ENCODE data around the gene RASSF5. TPM values are rescaled to one million over a fixed set of nuclear protein-coding genes. Genes with fewer than 3 reads are reported as not detected.
A peak's percentile ranks its signal among the peaks of the same experiment; 100 is the strongest.

Gene RASSF5
- total and polyA plus RNA-seq, 9 of the 15 experiments (the other 6 are each of a cell fraction or from before 2014, with no cell fraction given), result 6.1 to 41.0 (median 25.2) TPM

DNA sequence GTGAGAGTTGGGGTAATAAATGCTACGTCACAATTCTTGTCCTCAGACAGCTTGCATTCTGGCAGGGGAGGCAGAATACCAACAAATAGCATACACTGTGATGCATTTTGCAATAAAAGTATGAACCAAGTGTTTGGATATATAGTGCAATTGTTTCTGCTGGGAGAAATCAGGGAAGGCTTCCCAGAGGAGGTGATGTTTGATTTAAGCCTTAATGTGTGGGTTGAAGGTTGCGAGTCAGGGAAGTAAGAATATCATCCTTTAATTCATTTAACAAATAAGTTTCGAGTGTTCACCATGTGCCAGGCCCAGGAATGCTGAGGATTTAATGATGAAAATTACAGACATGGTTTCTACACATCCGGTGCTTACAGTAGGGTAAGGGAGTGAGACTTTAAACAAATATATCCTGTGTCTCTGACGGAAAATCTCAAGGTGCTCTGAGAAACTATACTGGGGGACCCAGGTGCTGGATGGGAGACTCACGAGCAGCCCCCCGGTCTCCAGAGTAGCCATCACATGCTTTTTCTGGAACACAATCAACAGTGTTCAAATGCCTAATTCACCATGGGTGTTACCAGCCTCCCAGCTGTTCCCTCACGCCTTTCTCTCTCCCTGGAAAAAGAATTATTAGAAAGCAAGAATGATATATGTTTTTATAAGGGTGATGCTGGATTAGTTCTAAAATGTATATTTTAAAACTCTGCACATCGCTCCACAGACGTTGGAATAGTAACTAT, 31.7 kb downstream of the RASSF5 start (continued):
- TF ChIP-seq, protein P1, sequence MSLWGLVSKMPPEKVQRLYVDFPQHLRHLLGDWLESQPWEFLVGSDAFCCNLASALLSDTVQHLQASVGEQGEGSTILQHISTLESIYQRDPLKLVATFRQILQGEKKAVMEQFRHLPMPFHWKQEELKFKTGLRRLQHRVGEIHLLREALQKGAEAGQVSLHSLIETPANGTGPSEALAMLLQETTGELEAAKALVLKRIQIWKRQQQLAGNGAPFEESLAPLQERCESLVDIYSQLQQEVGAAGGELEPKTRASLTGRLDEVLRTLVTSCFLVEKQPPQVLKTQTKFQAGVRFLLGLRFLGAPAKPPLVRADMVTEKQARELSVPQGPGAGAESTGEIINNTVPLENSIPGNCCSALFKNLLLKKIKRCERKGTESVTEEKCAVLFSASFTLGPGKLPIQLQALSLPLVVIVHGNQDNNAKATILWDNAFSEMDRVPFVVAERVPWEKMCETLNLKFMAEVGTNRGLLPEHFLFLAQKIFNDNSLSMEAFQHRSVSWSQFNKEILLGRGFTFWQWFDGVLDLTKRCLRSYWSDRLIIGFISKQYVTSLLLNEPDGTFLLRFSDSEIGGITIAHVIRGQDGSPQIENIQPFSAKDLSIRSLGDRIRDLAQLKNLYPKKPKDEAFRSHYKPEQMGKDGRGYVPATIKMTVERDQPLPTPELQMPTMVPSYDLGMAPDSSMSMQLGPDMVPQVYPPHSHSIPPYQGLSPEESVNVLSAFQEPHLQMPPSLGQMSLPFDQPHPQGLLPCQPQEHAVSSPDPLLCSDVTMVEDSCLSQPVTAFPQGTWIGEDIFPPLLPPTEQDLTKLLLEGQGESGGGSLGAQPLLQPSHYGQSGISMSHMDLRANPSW (CRISPR knock-in tag; IDR thresholded peaks at IDR 0.05), result no peak
- TF ChIP-seq ZNF778 (CRISPR knock-in tag; IDR thresholded peaks at IDR 0.05) (no peak), HDAC1 (IDR thresholded peaks at IDR 0.05) (no peak), NFIX (CRISPR knock-in tag; IDR thresholded peaks at IDR 0.05; ENCODE audit: low read depth) (no peak), DDX20 (tag; IDR thresholded peaks at IDR 0.05; ENCODE audit: low read depth) (no peak), CBFB (CRISPR knock-in tag; IDR thresholded peaks at IDR 0.05) (no peak), WHSC1 (IDR thresholded peaks at IDR 0.05; ENCODE audit: low read length) (no peak), ZNF23 (CRISPR knock-in tag; IDR thresholded peaks at IDR 0.05) (no peak), RAD51 (IDR thresholded peaks at IDR 0.05; ENCODE audit: borderline replicate concordance, low read depth) (no peak), CREBBP (IDR thresholded peaks at IDR 0.05; ENCODE audit: low read depth, low read length) (no peak), SMARCA5 (IDR thresholded peaks at IDR 0.05) (peak; percentile 96), RCOR1 (IDR thresholded peaks at IDR 0.05; ENCODE audit: borderline replicate concordance in 1 of 2, low read depth in 2 of 2, low read length in 2 of 2) (0 out of 4 replicates have a peak, but pooled peaks of 1 of the 2 experiments have one; percentile 24), KDM2B (CRISPR knock-in tag; IDR thresholded peaks at IDR 0.05) (no peak), ZNF584 (CRISPR knock-in tag; IDR thresholded peaks at IDR 0.05; ENCODE audit: low read depth) (no peak), GTF2A2 (tag; IDR thresholded peaks at IDR 0.05) (no peak), DPF2 (IDR thresholded peaks at IDR 0.05) (no peak), PTBP1 (IDR thresholded peaks at IDR 0.05; ENCODE audit: low read depth, low read length) (no peak), RBM15 (IDR thresholded peaks at IDR 0.05; ENCODE audit: insufficient read depth, low read length) (no peak), XRCC5 (IDR thresholded peaks at IDR 0.05; ENCODE audit: low read depth, low read length) (no peak), ZBTB17 (CRISPR knock-in tag; IDR thresholded peaks at IDR 0.05) (no peak)
- TF ChIP-seq, protein P2, sequence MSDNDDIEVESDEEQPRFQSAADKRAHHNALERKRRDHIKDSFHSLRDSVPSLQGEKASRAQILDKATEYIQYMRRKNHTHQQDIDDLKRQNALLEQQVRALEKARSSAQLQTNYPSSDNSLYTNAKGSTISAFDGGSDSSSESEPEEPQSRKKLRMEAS (CRISPR knock-in tag; IDR thresholded peaks at IDR 0.05), result no peak
- TF ChIP-seq, protein P3, sequence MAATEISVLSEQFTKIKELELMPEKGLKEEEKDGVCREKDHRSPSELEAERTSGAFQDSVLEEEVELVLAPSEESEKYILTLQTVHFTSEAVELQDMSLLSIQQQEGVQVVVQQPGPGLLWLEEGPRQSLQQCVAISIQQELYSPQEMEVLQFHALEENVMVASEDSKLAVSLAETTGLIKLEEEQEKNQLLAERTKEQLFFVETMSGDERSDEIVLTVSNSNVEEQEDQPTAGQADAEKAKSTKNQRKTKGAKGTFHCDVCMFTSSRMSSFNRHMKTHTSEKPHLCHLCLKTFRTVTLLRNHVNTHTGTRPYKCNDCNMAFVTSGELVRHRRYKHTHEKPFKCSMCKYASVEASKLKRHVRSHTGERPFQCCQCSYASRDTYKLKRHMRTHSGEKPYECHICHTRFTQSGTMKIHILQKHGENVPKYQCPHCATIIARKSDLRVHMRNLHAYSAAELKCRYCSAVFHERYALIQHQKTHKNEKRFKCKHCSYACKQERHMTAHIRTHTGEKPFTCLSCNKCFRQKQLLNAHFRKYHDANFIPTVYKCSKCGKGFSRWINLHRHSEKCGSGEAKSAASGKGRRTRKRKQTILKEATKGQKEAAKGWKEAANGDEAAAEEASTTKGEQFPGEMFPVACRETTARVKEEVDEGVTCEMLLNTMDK (IDR thresholded peaks at IDR 0.05; ENCODE audit: borderline replicate concordance, insufficient read depth, low read depth, low read length, poor library complexity, severe bottlenecking), result no peak

Data from K562 (cell line).